Activated B cell treated with CpG ODN at 0.5 μM for 24 hours (primary cell): ENCODE results near the gene PLEKHG2. TPM values are rescaled to one million over a fixed set of nuclear protein-coding genes. Genes with fewer than 3 reads are reported as not detected.

ENCODE experiments used
- ATAC-seq: fragments of 200-7000 bp; cut with Tn5 transposase; one replicate; pipeline ENCODE4 v1.10.0; 2021; ENCODE audit warnings: low read depth, mild to moderate bottlenecking, moderate library complexity
- CTCF ChIA-PET: fragments of 350-600 bp; sonication (Branson Sonifier 250); formaldehyde crosslinking; loops from one replicate; lab custom pipeline; 2021; ENCODE audit warnings: antibody characterized with exemption; lab: Charles Lee
- POLR2A ChIA-PET: fragments of 350-600 bp; sonication (Branson Sonifier 250); formaldehyde crosslinking; loops from one replicate; lab custom pipeline; 2021; ENCODE audit warnings: antibody characterized with exemption; lab: Charles Lee
- DNase-seq: peaks from one replicate; pipeline ENCODE4 v3.0.0; 2022
- H3K27ac Mint-ChIP-seq: one replicate; pipeline ENCODE4 v1.8.0; 2020; ENCODE audit warnings: mixed read lengths
- H3K27me3 Mint-ChIP-seq: one replicate; pipeline ENCODE4 v1.8.0; 2021; ENCODE audit warnings: mixed read lengths
- H3K36me3 Mint-ChIP-seq: one replicate; pipeline ENCODE4 v1.8.0; 2021; ENCODE audit warnings: low read depth, mixed read lengths
- H3K4me1 Mint-ChIP-seq: one replicate; pipeline ENCODE4 v1.8.0; 2021; ENCODE audit warnings: mixed read lengths
- H3K4me3 Mint-ChIP-seq: one replicate; pipeline ENCODE4 v1.8.0; 2020; ENCODE audit warnings: mild to moderate bottlenecking, mixed read lengths
- H3K9me3 Mint-ChIP-seq: one replicate; pipeline ENCODE4 v1.8.0; 2020; ENCODE audit warnings: mixed read lengths
- intact Hi-C: fragments of 100-400 bp; cut with micrococcal nuclease; formaldehyde crosslinking; loops from one replicate; pipeline ENCODE4 v1.15.1; 2024
- total RNA-seq: library from RNA; stranded (reverse); gene quantifications from 2 replicates; pipeline ENCODE4 v1.2.3, GENCODE V29; 2022
- TF ChIP-seq, protein P1 (sequence below): fragments of 200-600 bp; IDR thresholded peaks from one replicate; pipeline ENCODE4 v1.8.0; 2022; ENCODE audit warnings: antibody characterized with exemption, mild to moderate bottlenecking

PLEKHG2 gene
- total RNA-seq, 1 donor from 2014 or later, result 125 TPM

- CTCF ChIA-PET, result interaction anchor here (1.2 to 2.3 kb wide), 7 partner anchors 10 to 71 kb away, joined by 4 to 168 read pairs (median 12); partner anchors contain the start of genes MED29, PAF1, RPS16 and SAMD4B
These were observed 400 bp downstream of the PLEKHG2 start for GRCh38 chr19:39412867-39413271.

DNA sequence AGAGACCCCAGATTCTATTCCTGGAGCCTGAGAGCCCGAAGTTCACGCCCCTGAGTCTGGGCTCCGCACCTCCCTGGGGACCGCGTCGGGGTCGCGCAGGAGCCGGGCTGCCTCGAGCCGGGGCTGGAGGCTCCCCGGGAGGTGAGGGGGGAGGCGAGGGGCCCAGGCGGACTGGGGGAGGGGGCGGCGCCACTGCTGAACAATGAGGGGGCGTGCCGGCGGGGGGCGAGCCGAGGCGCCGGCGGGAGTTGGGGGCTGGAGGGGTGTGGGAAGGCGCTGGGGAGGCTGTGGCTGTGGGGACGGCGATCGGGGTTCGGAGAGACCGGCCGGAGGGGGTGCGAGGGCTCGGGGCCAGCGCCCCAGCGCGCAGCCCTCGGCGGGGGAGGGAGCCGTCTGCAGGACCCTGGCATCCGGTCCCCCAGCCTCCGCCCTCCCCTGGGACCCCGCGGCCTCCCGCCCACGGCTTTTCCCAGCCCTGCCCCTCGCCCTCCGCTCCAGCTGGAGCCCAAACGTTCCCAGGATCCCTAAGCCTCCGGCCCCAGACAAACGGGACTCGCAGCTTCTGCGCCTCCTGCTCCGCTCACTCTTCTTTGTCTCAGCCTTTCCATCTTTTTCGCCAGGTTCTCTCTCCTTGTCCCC lies 922 bp downstream of the PLEKHG2 start:
- H3K27ac Mint-ChIP-seq, result peak overlapping the region; percentile 98
- H3K36me3 Mint-ChIP-seq, result peaks cover 46% of the 10 kb centered on the region
- CTCF ChIA-PET, result interaction anchor here (1.6 to 2.3 kb wide), 2 partner anchors 22 to 23 kb away, joined by 5 read pairs; partner anchors contain the start of genes MED29, PAF1 and RPS16
- POLR2A ChIA-PET, result interaction anchor here (1.0 to 15.0 kb wide), 6 partner anchors 9 to 32 kb away, joined by 3 to 285 read pairs (median 4); partner anchors contain the start of genes MED29, PAF1, RPS16 and SUPT5H
- H3K9me3 Mint-ChIP-seq, result no peaks in the 10 kb centered on the region
- peak; percentile 48 for DNase-seq
- intact Hi-C loops, result no loop called here
- H3K27me3 Mint-ChIP-seq, result peaks cover 4% of the 10 kb centered on the region
- H3K4me3 Mint-ChIP-seq, result peak overlapping the region; percentile 89
- no peak for ATAC-seq
- TF ChIP-seq, protein P1, sequence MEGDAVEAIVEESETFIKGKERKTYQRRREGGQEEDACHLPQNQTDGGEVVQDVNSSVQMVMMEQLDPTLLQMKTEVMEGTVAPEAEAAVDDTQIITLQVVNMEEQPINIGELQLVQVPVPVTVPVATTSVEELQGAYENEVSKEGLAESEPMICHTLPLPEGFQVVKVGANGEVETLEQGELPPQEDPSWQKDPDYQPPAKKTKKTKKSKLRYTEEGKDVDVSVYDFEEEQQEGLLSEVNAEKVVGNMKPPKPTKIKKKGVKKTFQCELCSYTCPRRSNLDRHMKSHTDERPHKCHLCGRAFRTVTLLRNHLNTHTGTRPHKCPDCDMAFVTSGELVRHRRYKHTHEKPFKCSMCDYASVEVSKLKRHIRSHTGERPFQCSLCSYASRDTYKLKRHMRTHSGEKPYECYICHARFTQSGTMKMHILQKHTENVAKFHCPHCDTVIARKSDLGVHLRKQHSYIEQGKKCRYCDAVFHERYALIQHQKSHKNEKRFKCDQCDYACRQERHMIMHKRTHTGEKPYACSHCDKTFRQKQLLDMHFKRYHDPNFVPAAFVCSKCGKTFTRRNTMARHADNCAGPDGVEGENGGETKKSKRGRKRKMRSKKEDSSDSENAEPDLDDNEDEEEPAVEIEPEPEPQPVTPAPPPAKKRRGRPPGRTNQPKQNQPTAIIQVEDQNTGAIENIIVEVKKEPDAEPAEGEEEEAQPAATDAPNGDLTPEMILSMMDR, result no peak
- H3K4me1 Mint-ChIP-seq, result peaks cover 57% of the 10 kb centered on the region

More at GRCh38 chr19:39412867-39413271, 400 bp downstream of the PLEKHG2 start:
- Mint-ChIP-seq H3K36me3 (peaks cover 46% of the 10 kb centered on the region), H3K4me3 (peak overlapping the region; percentile 89), H3K27me3 (peaks cover 4% of the 10 kb centered on the region), H3K9me3 (no peaks in the 10 kb centered on the region), H3K27ac (peak overlapping the region; percentile 98), H3K4me1 (peaks cover 60% of the 10 kb centered on the region)
- ATAC-seq (no peak), DNase-seq (no peak)
- intact Hi-C loops, result loop anchor here (1.0 kb wide), 10 partner anchors 16 to 291 kb away; partner anchors contain the start of genes EID2B, MED29, PAF1 and SAMD4B
- POLR2A ChIA-PET, result interaction anchor here (0.6 to 15.0 kb wide), 13 partner anchors 8 to 291 kb away, joined by 3 to 285 read pairs (median 6); partner anchors contain the start of genes EID2B, GMFG, LRFN1 and MED29
- TF ChIP-seq, protein P1, result no peak

DNA sequence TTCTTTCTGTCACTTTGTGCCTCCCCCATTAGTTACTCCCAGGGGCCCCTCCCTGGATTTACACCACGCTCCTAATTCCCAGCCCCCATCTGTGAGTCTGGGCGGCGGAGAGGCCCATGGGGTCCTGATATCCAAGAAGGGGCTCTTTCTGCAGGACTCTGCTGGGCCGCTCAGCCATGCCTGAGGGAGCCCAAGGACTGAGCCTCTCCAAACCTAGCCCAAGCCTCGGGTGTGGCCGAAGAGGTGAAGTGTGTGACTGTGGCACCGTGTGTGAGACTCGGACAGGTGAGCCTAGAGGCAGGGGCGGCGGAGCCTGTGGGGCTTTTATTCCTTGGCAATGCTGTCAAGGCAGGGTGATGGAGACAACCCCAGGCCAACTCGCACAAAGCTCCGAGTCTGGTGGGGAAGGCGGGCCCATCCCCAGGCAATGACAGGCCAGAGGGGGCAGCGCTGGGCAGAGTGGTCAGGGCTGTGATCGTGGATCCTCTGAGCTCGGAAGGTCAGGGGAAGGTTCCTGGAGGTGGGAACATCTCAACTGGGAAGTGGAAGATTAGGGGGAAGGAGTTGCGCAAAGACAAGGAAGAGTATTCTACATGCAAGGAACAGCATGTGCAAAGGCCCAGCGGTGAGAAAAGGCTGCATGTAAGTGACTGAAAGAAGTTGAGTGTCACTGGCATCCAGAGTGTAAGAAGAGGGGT lies 1.6 kb downstream of the PLEKHG2 start:
- peak overlapping the region; percentile 84 for H3K27ac Mint-ChIP-seq
- no peak for DNase-seq
- ATAC-seq, result no peak
- H3K27me3 Mint-ChIP-seq, result peaks cover 4% of the 10 kb centered on the region
- intact Hi-C loops, result no loop called here
- CTCF ChIA-PET, result interaction anchor here (0.9 to 1.6 kb wide), 2 partner anchors 21 to 23 kb away, joined by 3 to 5 read pairs; partner anchors contain the start of genes MED29 and PAF1
- peak overlapping the region; percentile 89 for H3K4me3 Mint-ChIP-seq
- TF ChIP-seq, protein P1, result no peak
- POLR2A ChIA-PET, result interaction anchor here (1.0 to 15.0 kb wide), 6 partner anchors 8 to 31 kb away, joined by 3 to 285 read pairs (median 4); partner anchors contain the start of genes MED29, PAF1, RPS16 and SUPT5H
- peaks cover 52% of the 10 kb centered on the region for H3K4me1 Mint-ChIP-seq
- H3K9me3 Mint-ChIP-seq, result no peaks in the 10 kb centered on the region
- peaks cover 46% of the 10 kb centered on the region for H3K36me3 Mint-ChIP-seq

GRCh38 chr19:39415111-39416046 lies 2.9 kb downstream of the PLEKHG2 start:
- no peaks in the 10 kb centered on the region for H3K9me3 Mint-ChIP-seq
- POLR2A ChIA-PET, result interaction anchor here (0.6 to 15.0 kb wide), 3 partner anchors 16 to 84 kb away, joined by 3 to 285 read pairs (median 3); partner anchors contain the start of genes DLL3 and RPS16
- TF ChIP-seq, protein P1, result no peak
- peak overlapping the region; percentile 84 for H3K27ac Mint-ChIP-seq
- H3K4me3 Mint-ChIP-seq, result peak overlapping the region; percentile 48
- H3K36me3 Mint-ChIP-seq, result peaks cover 51% of the 10 kb centered on the region
- CTCF ChIA-PET, result interaction anchor here (0.9 kb wide), 1 partner anchor 20 kb away, joined by 3 read pairs; no protein-coding TSS in a partner anchor
- no peak for ATAC-seq
- intact Hi-C loops, result no loop called here
- H3K27me3 Mint-ChIP-seq, result peaks cover 4% of the 10 kb centered on the region
- peaks cover 47% of the 10 kb centered on the region for H3K4me1 Mint-ChIP-seq
- DNase-seq, result no peak
